NCI-H524 (cell line): ENCODE data around the gene LRRC32.
"Not testable (repeated sequence)": the region's sequence is repeated elsewhere in the genome, so short reads cannot be mapped to it uniquely, and the experiment has no call there.

ENCODE experiments used
- DNase-seq, 2 experiments: peaks; one replicate each; lab custom pipeline; 2025; lab: John Stamatoyannopoulos, UW

LRRC32 gene

GRCh38 chr11:76614471-76615179, 55.9 kb downstream of the LRRC32 start:
- no peak for DNase-seq

GRCh38 chr11:76613901-76614300, 56.6 kb downstream of the LRRC32 start:
- no peak for DNase-seq

- no peak for DNase-seq
Observed at GRCh38 chr11:76612226-76612625, 58.3 kb downstream of the LRRC32 start.

DNA sequence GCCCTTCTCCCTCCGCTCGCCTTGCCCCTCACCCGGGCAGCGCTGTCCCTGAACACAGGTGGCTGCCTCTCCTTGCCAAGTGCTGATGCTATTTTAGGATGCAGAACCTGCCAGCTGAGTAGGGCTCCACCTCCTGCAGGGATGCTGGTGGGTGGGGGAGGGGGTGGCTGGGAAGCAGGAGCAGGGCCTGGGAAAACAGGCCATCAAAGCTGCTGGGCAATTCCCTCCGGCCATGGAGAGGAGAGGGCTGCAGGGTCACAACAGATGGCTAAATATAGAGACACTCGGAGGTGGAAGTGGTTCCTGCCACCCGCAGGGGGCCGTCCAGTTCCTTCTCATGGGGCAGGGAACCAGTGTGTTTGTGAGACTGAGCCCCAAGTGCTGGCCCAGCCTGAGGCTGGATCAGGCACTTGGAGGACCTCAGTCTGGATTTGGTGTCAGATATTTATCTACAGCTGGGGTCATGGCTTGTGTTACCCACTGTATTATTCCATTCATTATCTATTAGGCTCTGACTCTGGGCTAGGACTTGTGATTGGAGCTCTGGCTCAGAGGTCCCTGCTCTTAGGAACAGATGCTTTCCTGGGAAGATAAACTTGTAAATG, 59.6 kb downstream of the LRRC32 start:
- DNase-seq = peak; percentile 19 to 50

- DNase-seq = no peak
Observed at GRCh38 chr11:76610371-76610770, 60.2 kb downstream of the LRRC32 start.

GRCh38 chr11:76609736-76610370, 60.7 kb downstream of the LRRC32 start:
- no peak for DNase-seq

- not testable (repeated sequence) for DNase-seq
Observed at GRCh38 chr11:76608879-76609460, 61.6 kb downstream of the LRRC32 start.

- DNase-seq = not testable (repeated sequence)
Observed at GRCh38 chr11:76608228-76608627, 62.3 kb downstream of the LRRC32 start.
